SK-N-SH (cell line): ENCODE measurements around the gene ZNF674.
"Not testable (repeated sequence)": the region's sequence is repeated elsewhere in the genome, so short reads cannot be mapped to it uniquely, and the experiment has no call there.

Source experiments
- EP300 ChIP-seq, 2 experiments: IDR thresholded peaks; 2 replicates each; pipeline versions ENCODE4 v1.4.0 to v1.6.1; 2012; ENCODE audit warnings: borderline replicate concordance in 1 of 2, low read depth in 1 of 2, low read length in 1 of 2
- RAD21 ChIP-seq: IDR thresholded peaks from 2 replicates; pipeline ENCODE4 v1.6.1; 2012; ENCODE audit warnings: mild to moderate bottlenecking, low read length
- RCOR1 ChIP-seq: fragments of 150-350 bp; IDR thresholded peaks from 2 replicates; pipeline ENCODE4 v1.6.1; 2017; ENCODE audit warnings: antibody characterized with exemption, low read length
- ZBTB33 ChIP-seq: IDR thresholded peaks from 2 replicates; pipeline ENCODE4 v1.4.0; 2012; ENCODE audit warnings: low read depth, borderline replicate concordance
- TF ChIP-seq, protein P1 (sequence below): IDR thresholded peaks from 2 replicates; pipeline ENCODE4 v1.6.1; 2012; ENCODE audit warnings: mild to moderate bottlenecking, low read depth, low read length, moderate library complexity
- TF ChIP-seq, protein P2 (sequence below): fragments of 200-600 bp; sonication (generic); IDR thresholded peaks from 2 replicates; pipeline ENCODE4 v1.6.1; 2017; ENCODE audit warnings: antibody characterized with exemption, mild to moderate bottlenecking, moderate library complexity

DNA sequence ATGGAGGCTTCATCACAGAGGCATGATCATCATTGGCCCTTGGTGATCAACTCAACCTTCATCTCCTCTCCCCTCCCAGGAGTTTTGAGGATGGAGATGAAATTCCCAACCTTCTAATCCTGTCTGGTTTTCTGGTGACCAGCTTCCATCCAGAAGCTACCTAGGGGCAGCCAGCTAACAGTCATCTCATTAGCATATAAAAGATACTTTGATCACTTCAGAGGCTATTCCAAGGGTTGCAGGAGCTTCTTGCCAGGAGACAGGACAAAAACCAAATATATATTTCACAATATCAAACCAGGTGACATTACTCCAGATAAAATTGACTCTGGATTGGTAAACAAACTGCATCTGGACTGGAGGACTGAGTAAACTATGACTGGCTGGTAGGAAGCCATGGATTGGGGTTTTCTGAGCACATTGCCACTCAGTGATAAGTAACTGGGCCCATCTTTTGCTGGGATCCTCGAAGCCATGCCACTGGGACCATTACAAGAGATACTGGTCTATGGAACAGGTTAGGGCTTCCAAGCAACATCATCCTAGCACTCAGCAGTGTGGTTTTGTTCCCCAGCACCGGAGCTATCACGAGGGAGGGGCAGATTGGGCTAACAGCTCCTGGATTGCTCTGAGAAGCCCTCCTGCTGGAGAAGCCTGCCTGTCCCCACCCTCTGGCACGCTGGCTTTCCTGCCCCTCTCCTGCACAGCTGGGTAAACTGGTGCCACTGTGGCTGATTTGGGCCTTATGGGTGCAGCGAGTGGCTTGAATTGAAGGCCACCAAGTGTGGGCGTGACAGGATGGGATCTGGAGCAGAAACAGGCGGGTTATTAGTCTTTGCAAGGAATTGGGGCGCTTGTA is 84.2 kb downstream of the ZNF674 start:
- TF ChIP-seq, protein P1, sequence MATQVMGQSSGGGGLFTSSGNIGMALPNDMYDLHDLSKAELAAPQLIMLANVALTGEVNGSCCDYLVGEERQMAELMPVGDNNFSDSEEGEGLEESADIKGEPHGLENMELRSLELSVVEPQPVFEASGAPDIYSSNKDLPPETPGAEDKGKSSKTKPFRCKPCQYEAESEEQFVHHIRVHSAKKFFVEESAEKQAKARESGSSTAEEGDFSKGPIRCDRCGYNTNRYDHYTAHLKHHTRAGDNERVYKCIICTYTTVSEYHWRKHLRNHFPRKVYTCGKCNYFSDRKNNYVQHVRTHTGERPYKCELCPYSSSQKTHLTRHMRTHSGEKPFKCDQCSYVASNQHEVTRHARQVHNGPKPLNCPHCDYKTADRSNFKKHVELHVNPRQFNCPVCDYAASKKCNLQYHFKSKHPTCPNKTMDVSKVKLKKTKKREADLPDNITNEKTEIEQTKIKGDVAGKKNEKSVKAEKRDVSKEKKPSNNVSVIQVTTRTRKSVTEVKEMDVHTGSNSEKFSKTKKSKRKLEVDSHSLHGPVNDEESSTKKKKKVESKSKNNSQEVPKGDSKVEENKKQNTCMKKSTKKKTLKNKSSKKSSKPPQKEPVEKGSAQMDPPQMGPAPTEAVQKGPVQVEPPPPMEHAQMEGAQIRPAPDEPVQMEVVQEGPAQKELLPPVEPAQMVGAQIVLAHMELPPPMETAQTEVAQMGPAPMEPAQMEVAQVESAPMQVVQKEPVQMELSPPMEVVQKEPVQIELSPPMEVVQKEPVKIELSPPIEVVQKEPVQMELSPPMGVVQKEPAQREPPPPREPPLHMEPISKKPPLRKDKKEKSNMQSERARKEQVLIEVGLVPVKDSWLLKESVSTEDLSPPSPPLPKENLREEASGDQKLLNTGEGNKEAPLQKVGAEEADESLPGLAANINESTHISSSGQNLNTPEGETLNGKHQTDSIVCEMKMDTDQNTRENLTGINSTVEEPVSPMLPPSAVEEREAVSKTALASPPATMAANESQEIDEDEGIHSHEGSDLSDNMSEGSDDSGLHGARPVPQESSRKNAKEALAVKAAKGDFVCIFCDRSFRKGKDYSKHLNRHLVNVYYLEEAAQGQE = not testable (repeated sequence)
- not testable (repeated sequence) for TF ChIP-seq RCOR1; EP300 (IDR thresholded peaks at IDR 0.05; ENCODE audit: borderline replicate concordance in 1 of 2, low read depth in 1 of 2, low read length in 1 of 2); RAD21; ZBTB33
- TF ChIP-seq, protein P2, sequence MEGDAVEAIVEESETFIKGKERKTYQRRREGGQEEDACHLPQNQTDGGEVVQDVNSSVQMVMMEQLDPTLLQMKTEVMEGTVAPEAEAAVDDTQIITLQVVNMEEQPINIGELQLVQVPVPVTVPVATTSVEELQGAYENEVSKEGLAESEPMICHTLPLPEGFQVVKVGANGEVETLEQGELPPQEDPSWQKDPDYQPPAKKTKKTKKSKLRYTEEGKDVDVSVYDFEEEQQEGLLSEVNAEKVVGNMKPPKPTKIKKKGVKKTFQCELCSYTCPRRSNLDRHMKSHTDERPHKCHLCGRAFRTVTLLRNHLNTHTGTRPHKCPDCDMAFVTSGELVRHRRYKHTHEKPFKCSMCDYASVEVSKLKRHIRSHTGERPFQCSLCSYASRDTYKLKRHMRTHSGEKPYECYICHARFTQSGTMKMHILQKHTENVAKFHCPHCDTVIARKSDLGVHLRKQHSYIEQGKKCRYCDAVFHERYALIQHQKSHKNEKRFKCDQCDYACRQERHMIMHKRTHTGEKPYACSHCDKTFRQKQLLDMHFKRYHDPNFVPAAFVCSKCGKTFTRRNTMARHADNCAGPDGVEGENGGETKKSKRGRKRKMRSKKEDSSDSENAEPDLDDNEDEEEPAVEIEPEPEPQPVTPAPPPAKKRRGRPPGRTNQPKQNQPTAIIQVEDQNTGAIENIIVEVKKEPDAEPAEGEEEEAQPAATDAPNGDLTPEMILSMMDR = not testable (repeated sequence)
